Duodenal mucosa (tissue), 2 donors: ENCODE measurements around the gene TBC1D12.

ENCODE experiments used
- H3K27ac ChIP-seq: one replicate; pipeline ENCODE4 v1.7.0; 2013; ENCODE audit warnings: low read depth, low read length
- H3K27me3 ChIP-seq, 2 donors: one replicate each; pipeline ENCODE4 v1.7.0; 2013; ENCODE audit warnings: low read length in 2 of 2, control low read depth in 1 of 2; ENCODE audit not compliant: insufficient read depth in 2 of 2, control insufficient read depth in 1 of 2
- H3K36me3 ChIP-seq, 2 donors: one replicate each; pipeline ENCODE4 v1.7.0; 2013; ENCODE audit warnings: low read length in 2 of 2, control low read depth in 1 of 2; ENCODE audit not compliant: insufficient read depth in 2 of 2, control insufficient read depth in 1 of 2
- H3K4me1 ChIP-seq, 2 donors: one replicate each; pipeline ENCODE4 v1.7.0; 2013; ENCODE audit warnings: low read length in 2 of 2, control low read depth in 1 of 2; ENCODE audit not compliant: insufficient read depth in 2 of 2, control insufficient read depth in 1 of 2
- H3K4me3 ChIP-seq, 2 donors: one replicate each; pipeline ENCODE4 v1.7.0; 2013; ENCODE audit warnings: low read length in 2 of 2, low read depth in 1 of 2
- H3K9ac ChIP-seq, 2 donors: one replicate each; pipeline ENCODE4 v1.7.0; 2013; ENCODE audit warnings: low read length in 2 of 2, low read depth in 1 of 2
- H3K9me3 ChIP-seq, 2 donors: one replicate each; pipeline ENCODE4 v1.7.0; 2013; ENCODE audit warnings: low read length in 2 of 2, control low read depth in 1 of 2; ENCODE audit not compliant: control insufficient read depth in 1 of 2

Gene TBC1D12

DNA sequence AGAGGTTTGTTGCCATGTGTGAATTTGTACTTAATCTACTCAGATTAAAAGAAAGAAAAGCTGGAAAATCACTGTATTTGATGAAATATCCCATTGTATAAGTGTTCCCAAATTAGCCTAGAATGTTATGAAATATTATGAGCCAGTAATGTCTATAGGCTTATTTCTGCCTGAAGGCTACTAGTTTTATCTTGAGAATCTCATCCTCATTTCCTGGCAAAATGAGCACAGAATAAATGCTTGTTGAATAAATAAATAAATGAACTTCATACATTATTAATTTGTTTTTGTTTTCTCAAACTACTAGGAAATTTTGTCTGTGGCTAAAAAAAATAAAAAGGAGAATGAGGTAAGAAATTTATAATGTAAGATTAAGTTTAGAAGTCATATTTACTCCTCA is 168.7 kb downstream of the TBC1D12 start:
- H3K27me3 ChIP-seq = no peaks in the 10 kb centered on the region
- H3K36me3 ChIP-seq = peaks cover 0 to 3% of the 10 kb centered on the region in 2 donors
- H3K4me1 ChIP-seq = no peaks in the 10 kb centered on the region
- no peak overlapping the region for H3K27ac ChIP-seq
- no peak overlapping the region for H3K9ac ChIP-seq
- H3K9me3 ChIP-seq = no peaks in the 10 kb centered on the region
- no peak overlapping the region for H3K4me3 ChIP-seq

DNA sequence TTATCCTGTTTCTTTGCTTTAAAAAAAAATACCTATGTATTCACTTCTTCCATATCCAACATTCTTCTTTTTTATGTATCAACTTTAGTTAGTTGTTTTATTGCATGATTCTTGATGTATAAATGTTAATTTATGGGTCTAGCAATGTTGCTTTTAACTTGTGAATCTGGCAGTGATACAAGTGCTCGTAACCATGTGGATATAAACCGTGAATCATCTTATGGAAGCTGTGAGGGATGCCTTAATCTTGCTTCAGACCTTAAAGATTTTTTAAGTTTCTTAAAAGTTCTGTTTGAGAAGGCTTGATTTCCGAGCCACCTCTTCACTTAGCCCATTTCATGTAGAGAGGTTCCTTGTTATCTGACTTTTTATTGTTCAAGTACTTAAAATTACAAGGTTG is 169.2 kb downstream of the TBC1D12 start:
- Histone ChIP-seq H3K27me3 (no peaks in the 10 kb centered on the region), H3K4me1 (no peaks in the 10 kb centered on the region), H3K9ac (no peak overlapping the region), H3K9me3 (no peaks in the 10 kb centered on the region), H3K27ac (no peak overlapping the region), H3K4me3 (no peak overlapping the region), H3K36me3 (peaks cover 0 to 3% of the 10 kb centered on the region in 2 donors)

DNA sequence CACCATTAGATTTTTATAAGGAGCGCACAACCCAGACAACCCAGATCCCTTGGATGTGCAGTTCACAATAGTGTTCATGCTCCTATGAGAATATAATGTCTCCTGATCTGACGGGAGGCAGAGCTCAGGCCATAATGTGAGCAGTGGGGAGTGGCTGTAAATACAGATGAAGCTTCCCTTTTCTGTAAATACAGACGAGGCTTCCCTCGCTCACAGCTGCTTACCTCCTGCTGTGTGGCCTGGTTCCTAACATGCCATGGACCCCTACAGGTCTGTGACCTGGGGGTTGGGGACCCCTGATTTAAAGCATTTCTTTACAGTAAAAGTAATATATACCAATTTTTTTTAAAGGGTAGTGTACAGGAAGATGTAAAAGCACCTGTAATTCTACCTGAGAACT is 176.4 kb downstream of the TBC1D12 start:
- Histone ChIP-seq H3K4me1 (peaks cover 0 to 4% of the 10 kb centered on the region in 2 donors), H3K27ac (no peak overlapping the region), H3K9ac (no peak overlapping the region), H3K4me3 (no peak overlapping the region), H3K27me3 (no peaks in the 10 kb centered on the region), H3K9me3 (no peaks in the 10 kb centered on the region), H3K36me3 (no peaks in the 10 kb centered on the region)

- H3K4me3 ChIP-seq = no peak overlapping the region
- peaks cover 0 to 4% of the 10 kb centered on the region in 2 donors for H3K4me1 ChIP-seq
- no peak overlapping the region for H3K9ac ChIP-seq
- H3K27ac ChIP-seq = no peak overlapping the region
- H3K36me3 ChIP-seq = no peaks in the 10 kb centered on the region
- no peaks in the 10 kb centered on the region for H3K9me3 ChIP-seq
- H3K27me3 ChIP-seq = no peaks in the 10 kb centered on the region
Observed at GRCh38 chr10:94583124-94583523, 180.8 kb downstream of the TBC1D12 start.
